ENCODE results near the gene FLNC.

FLNC gene

DNA sequence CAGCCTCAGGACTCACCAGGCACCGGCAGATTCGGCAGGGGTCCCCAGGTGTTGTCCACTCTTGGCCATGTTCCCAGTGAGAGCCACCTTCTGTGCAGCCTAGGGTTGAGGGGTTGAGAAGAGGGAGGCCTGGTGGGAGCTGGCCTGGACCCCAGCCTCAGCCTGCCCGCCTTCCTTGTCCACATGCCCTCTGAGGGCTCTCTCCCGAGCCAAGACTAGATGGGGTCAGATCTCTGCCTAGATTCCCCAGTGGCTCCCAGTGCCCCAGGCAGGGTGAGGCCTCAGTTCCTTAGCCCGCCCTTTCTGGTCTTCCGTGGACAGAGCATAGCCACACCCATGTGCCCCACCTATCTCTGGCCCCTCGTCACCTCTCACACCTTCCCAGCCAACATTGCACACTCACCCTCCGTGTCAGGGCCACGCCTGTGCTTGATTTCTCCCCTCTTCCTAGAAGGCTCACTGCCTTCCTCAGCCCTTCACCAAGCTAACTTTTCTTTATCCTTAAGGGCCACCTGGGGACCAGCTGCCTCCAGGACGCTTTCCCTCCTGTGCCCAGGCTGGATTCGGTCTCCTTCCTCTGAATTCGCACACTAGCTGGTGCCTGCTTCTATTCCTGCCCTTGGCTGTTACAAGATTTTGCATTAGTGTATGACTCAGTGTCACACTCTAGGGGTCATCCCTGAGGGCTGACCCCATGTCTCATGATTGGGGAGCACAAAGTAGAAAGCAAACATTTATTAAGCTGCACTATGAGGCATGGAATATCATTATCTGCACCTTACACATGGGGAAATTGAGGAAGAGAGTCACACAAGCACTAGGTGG, 72.8 kb downstream of the FLNC start:
- peak; percentile 8 for DNase-seq (ENCODE audit: low spot score)
- TF ChIP-seq, protein P1, sequence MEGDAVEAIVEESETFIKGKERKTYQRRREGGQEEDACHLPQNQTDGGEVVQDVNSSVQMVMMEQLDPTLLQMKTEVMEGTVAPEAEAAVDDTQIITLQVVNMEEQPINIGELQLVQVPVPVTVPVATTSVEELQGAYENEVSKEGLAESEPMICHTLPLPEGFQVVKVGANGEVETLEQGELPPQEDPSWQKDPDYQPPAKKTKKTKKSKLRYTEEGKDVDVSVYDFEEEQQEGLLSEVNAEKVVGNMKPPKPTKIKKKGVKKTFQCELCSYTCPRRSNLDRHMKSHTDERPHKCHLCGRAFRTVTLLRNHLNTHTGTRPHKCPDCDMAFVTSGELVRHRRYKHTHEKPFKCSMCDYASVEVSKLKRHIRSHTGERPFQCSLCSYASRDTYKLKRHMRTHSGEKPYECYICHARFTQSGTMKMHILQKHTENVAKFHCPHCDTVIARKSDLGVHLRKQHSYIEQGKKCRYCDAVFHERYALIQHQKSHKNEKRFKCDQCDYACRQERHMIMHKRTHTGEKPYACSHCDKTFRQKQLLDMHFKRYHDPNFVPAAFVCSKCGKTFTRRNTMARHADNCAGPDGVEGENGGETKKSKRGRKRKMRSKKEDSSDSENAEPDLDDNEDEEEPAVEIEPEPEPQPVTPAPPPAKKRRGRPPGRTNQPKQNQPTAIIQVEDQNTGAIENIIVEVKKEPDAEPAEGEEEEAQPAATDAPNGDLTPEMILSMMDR (IDR thresholded peaks at IDR 0.05; ENCODE audit: extremely low read depth, missing control alignments) = no peak

DNA sequence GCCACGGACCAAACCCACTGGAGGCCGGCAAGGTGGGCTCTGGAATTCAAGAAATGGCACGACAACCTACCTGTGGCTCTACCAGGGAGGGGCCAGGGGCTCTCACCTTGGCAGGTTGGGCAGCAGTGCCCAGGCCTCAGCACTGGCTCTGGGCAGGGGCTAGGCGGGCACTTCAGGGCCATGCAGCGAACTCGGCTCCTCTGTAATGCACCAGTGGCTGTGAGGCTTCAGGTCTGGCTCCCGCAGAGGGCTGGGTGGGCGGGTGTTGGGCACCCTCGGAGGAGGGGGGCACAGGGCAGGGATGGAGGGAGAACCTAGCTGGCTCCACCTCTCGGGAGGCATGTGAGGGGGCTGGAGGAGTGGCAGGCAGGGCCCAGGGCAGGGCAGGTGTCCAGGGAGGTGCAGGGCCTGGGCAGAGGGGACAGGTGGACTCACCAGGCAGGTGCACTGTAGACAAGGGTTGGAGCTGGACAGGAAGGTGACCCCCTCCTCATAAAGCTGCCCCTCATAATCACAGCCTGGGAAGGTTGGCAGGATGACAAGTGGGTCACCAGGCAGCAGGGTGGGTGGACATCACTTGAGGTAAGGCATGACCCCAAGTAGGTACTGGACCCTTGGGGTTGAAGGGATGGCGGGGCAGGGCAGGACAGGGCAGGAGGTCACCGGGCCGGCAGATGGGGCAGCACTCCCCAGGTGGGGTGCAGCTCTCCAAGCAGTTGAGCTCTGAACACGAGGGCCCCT, 73.6 kb downstream of the FLNC start:
- peak; percentile 3 for DNase-seq (ENCODE audit: low spot score)
- TF ChIP-seq, protein P1 (IDR thresholded peaks at IDR 0.05; ENCODE audit: extremely low read depth, missing control alignments) = no peak

DNA sequence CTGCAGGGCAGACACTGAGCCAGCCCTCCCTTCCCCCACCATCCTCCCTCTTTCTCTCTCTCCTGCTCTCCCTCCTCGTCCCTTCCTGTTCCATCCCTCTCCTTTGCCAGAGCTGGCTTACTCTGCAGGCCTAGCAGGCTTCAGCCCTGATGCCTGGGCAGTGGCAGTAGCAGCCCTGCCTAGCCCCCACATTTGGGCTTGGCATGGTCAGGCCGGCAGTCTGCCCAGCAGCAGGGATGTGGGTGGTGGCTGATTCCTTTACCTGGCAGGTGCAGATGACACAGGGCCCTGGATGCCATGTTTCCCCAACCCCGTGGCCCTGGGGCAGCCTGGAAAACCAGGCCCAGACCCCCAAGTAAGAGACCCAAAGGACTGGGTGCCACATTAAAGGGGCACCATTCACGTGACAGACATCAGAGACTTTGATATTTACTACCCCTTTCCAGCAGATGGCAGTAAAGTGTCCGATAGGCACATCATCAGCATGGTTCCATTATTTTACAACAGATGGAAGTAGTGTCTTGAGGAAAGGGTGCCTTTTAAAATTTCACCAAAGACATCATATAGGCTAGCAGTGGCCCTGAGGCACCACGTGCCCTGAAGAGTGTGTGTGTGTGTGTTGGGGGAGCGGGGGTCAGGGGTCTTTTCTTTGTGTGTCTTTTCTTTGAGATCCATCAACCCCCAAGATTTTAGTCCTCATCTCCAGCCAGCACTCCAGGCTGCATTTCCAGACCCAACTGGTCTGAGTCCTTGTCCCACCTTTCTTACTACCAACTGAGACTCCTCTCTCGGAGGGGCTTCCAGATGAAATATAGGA, 74.4 kb downstream of the FLNC start:
- DNase-seq (ENCODE audit: low spot score) = peak; percentile 88
- TF ChIP-seq, protein P1 (IDR thresholded peaks at IDR 0.05; ENCODE audit: extremely low read depth, missing control alignments) = peak; percentile 16

DNA sequence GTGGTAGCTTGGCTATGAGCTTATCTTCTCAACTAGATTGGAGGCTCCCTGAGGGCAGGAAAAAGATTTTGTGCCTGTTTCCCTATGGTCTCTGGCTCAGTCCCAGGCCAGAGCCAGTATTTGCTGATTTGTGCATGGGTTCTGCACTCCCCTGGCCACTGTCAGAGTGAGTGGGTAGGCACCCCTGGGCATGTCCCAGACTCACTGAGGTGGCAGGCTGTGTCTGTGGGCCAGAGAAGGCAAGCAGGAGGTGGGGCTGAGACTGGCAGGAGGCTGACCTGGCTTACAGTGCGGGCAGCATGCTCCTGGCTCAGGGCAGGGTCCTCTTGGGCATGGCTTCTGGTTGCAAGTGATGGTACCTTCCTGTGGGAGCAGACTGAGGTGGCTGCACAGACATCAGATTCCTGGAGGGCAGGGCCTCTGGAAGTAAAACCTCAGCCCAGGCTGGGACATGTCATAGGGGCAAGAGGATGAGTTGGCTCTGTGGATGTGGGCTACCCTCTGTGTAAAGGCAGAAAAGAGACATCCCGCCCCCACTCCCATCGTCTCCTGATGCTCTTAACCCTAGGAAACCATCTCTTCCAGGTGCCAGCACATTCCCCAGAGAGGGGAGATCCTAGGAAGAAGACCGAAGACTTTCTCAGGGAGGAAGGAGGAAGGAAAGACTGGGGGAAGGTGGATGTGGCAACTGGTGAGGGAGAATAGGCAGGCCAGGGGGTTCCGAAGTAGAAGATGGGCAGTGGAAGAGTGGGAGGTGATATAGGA, 76.0 kb downstream of the FLNC start:
- DNase-seq (ENCODE audit: low spot score) = peak; percentile 10

DNA sequence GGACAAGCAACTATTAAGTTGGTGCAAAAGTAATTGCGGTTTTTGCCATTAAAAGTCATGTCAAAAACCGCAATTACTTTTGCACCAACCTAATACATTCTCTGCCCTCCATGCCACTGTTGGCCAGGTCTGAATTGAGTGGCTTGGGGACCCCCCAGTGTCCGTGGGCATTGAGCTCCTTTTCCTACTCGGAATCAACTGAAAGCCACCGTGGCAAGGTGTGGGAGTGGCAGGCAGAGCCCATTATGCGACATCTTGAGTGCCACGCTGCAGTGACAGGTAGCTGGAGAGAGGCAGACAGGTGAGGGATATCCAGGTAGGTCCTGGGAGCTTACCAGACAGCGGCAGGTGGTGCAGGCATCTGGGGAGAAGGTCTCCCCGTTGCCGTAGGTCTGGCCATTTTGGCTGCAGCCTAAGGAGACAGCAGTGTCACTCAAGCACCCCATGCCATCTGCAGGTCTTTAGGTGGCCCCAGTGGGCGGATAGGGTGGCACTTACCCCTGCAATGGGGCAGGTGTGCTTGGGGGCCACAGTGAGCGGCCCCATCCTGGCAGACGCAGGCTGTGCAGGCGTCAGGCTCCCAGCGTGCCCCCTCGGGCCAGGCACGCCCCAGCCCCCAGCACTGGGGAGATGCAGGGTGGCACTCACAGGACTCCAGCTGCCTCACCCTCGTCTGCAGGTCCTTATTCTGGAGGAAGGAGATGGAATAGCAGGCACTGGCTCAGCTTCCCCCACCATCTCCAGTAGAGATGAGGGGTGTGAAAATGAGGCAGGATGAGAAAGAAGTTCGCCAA, 76.8 kb downstream of the FLNC start:
- DNase-seq (ENCODE audit: low spot score) = peak; percentile 7
- TF ChIP-seq, protein P1 (IDR thresholded peaks at IDR 0.05; ENCODE audit: extremely low read depth, missing control alignments) = no peak

More for the DNA sequence above, 76.0 kb downstream of the FLNC start:
- TF ChIP-seq, protein P1 (IDR thresholded peaks at IDR 0.05; ENCODE audit: extremely low read depth, missing control alignments) = no peak
